IPS DF 4.7 (cell line): ENCODE results near the gene H3-3A.

ENCODE experiments used
- DNase-seq: peaks from one replicate; pipeline ENCODE4 v3.0.0-alpha.2; 2013; ENCODE audit warnings: low spot score; ENCODE audit errors: extremely low read depth

The H3-3A gene

DNA sequence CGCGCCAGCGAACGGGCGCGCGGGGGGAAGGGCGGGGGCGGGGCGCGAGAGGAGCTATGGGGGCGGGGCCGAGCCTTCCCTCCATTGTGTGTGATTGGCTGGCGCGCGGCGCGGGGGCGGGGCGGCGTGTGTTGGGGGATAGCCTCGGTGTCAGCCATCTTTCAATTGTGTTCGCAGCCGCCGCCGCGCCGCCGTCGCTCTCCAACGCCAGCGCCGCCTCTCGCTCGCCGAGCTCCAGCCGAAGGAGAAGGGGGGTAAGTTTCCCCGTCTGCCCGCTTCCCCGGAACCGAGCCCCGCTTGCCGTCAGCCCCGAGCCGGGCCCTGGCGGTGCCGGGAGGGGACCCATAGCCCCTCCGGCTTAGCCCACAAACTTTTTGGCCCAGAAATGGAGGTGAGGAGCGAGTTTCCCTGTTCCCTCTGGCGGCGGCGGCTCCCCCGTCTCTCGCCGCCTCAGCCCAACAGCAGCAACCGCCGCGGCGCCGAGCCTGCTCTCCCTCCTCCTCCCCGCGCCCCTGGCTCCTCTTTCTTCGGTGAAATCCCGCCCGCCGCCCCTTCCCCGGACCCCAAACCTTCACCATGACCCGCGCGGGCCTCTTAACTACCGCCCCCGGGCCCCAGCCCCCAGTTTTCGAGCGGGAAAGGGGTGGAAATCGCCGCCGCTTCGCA lies at the start of gene H3-3A:
TSS of gene H3-3A (plus strand) at position 159 of the 666 bp plus-strand sequence. CDS start 1,636 bp downstream, outside the sequence.
- DNase-seq: no peak

GRCh38 chr1:226017070-226017469 lies 45.4 kb upstream of the H3-3A start:
- DNase-seq: no peak

DNA sequence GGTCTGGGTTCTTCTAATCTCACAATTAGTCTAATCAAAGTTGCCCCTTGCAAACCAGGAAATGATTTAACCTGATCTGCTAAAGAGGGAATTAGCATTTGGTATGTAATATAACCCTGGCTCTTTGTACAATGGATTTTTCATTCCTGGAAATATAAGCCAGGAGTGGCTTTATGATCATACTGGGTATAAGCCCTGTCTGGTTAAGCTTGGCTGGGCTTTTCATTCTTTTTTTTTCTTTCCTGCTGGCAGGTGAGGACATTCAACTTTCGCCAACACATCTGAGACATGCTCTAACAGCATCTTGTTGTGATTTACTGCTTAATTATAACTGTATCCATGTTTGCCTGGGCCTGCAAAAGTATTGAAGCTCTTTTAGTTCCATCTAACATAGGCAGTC lies 42.9 kb upstream of the H3-3A start:
- no peak for DNase-seq

DNA sequence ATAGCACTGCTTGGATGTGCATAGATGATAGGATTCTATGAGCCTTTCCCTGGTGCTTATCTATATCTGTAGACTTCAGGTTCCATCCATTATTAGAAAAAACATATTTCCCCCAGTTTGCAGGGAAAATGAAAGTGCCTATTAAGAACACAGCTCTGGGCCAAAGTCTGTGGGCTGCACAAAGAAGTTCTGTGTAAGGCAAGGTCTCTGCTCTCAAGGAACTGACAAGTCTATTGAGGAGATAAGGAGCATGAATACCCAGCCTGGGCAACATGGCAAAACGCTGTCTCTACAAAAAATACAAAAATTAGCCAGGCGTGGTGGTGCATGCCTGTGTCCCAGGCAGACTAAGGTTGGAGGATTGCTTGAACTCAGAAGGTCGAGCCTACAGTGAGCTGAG lies 41.1 kb upstream of the H3-3A start:
- DNase-seq: no peak

DNA sequence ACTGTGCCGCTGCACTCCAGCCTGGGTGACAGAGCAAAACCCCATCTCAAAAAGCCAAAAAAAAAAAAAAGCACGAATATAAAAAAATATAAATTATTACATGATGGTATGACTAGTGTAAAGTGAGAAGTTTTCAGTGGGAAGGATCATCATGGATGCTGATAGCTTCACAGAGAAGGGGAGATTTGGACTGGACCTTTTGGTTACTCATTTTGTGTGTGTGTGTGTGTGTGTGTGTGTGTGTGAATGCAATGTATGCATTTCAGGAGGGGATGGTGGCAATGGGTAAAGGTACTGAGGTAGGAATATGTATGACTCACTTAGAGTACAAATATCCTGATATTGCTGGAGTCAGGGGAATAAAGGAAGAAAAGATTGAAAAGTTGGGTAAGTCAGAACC lies 40.7 kb upstream of the H3-3A start:
- DNase-seq: no peak

DNA sequence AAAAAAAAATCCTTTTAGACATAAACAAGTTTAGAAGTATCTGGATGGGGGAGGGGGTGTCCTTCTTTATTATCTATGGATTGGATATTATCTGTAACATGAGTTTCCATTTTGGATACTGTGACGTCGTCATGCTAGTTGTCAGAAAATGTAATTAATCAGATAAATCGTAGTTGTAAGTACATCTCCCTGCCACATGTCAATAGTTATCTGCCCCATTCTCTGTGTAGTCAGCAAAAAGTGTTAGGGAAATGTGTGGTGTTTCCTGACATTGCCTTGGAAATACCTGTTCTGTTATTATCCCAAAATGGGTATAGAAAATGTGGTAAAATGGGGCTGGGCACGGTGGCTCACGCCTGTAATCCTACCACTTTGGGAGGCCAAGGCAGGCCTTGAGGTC lies 38.8 kb upstream of the H3-3A start:
- no peak for DNase-seq

DNA sequence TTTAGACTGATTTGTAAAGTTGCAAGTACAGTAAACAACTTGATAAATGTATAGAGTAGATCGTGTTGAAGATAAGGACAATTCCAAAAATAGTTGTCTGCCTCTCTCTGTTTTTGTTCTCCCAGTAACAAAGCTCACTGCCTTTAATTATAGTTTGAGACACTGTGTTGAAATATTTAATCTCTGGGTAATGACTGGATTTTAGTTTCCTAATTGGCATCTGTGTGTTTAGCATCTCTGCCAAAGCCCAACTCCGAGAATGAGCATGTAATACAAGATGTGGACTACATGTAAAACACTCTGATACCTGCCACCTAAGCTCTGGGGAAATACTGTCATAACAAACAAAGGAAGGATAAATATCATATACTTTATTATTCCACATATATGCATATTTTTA lies 35.7 kb upstream of the H3-3A start:
- DNase-seq: no peak

DNA sequence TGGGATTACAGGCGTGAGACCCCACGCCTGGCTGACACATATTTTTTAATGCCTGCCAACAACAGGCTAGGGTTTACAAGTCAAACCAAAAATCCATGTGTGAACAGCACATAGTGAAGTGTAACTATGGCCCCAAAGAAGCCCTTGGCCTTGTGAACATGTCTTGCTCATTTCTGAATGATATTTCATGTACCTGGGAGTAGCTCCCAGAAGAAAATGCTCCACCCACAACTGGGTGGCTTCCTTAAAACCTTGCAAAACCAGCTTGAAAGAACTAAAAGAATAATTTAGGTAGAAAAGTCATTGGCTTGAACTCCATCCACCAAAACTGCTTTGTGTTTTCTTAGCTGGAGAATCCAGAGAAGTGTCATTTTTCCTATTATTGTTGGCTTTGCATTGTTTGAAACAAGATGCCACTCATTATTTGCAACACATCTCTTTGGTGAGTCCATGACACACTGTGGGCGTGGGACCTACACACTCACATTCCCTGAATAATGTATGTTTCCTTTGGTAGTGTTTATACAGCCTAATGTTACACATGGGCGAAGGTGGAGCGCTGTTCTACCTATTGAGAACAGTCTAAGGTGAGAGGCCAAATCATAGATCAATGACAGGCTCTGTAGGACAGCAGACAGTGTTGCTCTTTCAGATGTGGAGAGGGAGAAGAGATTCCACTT lies 34.8 kb upstream of the H3-3A start:
- DNase-seq: no peak

- no peak for DNase-seq
These were observed 33.4 kb upstream of the H3-3A start for GRCh38 chr1:226029093-226029496.

DNA sequence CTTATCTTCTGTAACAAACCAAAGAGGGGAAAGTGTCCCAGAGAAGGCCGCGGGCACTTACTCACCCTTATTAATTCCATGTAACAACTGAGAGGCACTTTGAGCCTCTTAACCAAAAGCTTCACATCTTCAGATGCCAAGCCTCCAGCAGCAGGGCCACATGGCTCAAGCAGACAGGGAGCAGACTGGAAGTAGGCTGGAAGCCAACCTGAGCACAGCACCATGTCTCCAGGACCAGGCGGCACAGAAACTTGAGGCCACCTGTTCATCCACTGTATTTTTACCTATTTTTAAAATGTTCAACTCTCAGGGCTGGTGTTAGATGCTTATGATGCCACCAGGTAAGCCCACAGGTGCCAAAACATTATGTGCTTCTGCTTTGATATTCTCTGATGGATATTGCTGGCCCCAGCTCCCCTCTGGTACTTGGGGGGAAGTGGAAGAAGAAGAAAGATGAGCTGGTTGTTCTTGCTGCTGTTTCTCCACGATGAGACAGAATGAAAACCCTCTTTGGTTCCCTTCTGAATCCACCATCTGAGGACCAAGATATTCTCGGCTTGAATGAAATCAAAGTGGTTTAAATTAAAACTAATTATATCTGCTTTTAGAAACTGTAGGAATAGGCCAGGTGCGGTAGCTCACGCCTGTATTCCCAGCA lies 32.8 kb upstream of the H3-3A start:
- DNase-seq: no peak

DNA sequence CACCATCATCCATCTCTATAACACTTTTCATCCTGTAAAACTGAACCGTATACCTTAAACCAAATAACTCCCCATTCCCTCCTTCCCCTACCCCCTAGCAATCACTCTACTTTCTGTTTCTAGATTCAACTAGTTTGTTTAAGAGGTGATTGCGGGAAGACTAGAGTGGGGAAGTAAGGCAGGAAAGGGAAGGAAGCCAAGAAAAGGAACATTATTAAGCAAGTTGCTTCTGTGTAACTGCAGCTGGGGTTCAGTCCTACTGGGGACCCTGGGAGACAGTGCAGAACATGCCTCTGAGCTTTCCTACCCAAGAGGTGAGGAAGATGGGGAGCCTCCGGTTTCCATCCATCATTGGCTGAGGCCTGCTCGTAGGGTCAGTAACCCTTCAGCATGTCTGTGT lies 28.9 kb upstream of the H3-3A start:
- no peak for DNase-seq

DNA sequence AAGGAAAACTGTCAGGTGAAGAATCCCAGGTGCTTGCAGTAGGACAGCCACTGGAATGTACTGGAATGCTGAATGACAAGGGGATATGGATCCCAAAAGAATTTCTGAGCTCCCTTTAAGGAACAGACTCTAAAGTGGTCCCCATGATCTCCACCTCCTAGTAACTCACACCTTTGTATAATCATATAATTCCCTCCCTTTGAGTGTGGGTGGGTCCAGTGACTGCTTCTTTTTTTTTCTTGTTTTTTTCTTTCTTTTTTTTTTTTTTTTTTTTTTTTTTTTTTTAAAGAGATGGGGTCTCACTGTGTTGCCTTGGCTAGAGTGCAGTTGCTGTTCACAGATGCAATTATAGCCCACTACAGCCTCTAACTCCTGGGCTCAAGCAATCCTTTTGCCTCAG lies 28.5 kb upstream of the H3-3A start:
- DNase-seq: no peak

- DNase-seq: no peak
These were observed 28.0 kb upstream of the H3-3A start for GRCh38 chr1:226034482-226034881.

- DNase-seq: no peak
These were observed 26.6 kb upstream of the H3-3A start for GRCh38 chr1:226035915-226036314.

GRCh38 chr1:226038661-226039060 lies 23.9 kb upstream of the H3-3A start:
- no peak for DNase-seq

DNA sequence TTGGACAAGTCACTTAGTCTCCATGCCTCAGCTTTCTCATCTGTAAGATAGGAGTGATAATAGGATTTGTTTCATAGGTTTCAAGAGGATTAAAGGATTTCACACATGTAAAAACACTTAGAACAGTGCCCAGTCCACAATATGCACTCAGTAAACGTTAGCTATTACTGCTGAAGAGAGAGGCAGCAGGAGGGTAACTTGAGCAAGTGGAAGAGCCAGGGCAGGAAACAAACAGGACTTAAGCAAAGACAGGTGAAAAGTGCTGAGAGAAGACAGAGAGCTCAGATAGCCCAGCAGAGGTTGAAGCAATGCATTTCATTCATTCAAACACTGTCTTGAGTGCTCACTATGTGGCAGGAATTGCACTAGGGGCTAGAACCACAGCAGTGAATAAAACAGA lies 21.1 kb upstream of the H3-3A start:
- DNase-seq: no peak

- DNase-seq: no peak
These were observed 17.9 kb upstream of the H3-3A start for GRCh38 chr1:226044514-226045101.

GRCh38 chr1:226046240-226046639 lies 16.3 kb upstream of the H3-3A start:
- DNase-seq: no peak

DNA sequence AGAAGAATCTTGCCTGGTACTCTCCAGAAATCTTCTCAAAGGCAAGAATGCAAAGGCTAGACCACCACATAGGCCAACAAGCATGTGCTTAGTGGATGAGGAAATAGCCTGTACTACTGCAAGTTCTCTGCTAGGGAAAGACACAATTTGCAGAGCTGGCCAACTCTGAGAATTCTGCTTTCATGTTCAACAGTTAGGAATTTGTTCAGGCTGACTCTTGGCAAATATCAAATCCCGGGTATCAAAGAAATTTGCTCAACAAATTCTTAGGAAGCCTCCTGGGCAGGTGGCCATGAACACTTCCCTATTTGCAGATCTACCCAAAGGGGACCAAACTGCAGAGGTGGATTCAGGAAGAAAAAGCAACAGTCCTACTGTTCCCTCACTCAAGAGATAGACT lies 15.0 kb upstream of the H3-3A start:
- no peak for DNase-seq

- no peak for DNase-seq
These were observed 13.6 kb upstream of the H3-3A start for GRCh38 chr1:226048886-226049285.

GRCh38 chr1:226050133-226050532 lies 12.4 kb upstream of the H3-3A start:
- no peak for DNase-seq

DNA sequence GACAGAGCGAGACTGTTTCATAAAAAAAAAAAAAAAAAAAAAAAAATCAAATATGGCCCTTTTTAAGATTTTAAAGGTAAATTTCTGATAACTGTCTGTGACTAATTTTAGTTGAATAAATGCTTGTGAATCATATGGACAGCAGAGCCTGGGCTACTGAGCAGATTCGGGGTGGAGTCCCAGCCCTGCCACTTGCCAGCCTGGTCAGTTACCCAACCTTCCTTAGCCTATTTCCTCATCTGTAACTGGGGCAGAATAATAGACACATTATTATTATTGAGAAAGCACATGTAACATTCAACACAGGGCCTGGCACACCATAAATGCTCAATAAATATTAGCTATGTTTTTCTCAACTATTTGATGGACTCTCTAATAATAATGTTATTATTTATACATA lies 11.2 kb upstream of the H3-3A start:
- no peak for DNase-seq
